Measurements from ENCODE around the gene KLC4.
"Not testable (repeated sequence)": the region's sequence is repeated elsewhere in the genome, so short reads cannot be mapped to it uniquely, and the experiment has no call there.

The KLC4 gene

DNA sequence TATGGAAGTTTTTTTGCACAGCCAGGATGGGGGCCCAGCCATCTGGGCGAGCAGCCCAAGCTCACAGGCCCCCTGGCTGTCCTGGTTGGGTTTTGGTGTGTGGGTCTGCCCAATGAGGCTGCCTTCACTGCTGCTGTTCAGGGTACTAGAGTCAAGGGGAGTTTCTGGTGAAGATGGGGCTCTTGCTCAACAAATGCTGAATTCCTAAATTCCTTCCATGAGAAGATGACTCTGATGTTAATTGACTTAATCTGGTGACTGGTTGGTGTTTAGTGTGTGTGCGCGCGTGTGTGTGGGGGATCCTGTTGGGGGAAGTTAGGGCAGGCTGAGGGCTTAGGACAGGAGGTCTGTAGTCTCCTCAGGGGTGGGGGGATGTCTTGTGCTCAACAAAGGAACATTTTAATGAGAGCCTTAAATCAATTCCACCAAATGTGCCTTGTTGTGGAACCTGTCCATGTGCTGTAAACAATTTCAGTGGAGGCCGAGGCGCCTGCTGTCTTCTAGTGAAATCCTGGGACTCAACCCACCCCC, 18.6 kb downstream of the KLC4 start:
- Histone ChIP-seq H3K9me3 (ENCODE audit: control insufficient read depth, low read length) (no peaks in the 10 kb centered on the region), H3K27me3 (ENCODE audit: control insufficient read depth, insufficient read depth, low read length) (no peaks in the 10 kb centered on the region), H3K36me3 (ENCODE audit: control insufficient read depth, insufficient read depth, low read length) (peaks cover 3% of the 10 kb centered on the region), H3K9ac (ENCODE audit: low read length) (no peak overlapping the region), H3K4me3 (ENCODE audit: low read length) (no peak overlapping the region), H3K4me1 (ENCODE audit: control insufficient read depth, insufficient read depth, low read length) (peaks cover 19% of the 10 kb centered on the region)

DNA sequence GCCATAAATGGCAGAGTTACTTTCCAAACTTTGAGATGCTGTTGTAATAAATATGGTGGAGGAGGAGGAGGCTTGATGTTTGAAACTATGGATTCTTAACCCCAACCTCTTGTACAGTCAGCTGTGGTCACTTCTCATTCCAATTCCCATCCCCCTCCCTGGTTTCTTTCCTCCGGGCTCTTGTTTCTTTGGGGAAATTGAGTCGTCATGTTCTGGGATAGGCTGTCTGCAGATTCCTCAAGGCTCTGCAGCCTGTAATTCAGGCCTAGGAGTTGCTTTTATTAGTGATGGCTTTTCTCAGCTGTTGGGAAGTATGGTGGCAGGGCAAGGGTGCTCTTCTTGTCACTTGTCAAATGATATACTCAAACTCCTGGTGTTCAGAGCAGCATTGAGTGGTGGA, 19.3 kb downstream of the KLC4 start:
- no peak overlapping the region for H3K9ac ChIP-seq (ENCODE audit: low read length)

DNA sequence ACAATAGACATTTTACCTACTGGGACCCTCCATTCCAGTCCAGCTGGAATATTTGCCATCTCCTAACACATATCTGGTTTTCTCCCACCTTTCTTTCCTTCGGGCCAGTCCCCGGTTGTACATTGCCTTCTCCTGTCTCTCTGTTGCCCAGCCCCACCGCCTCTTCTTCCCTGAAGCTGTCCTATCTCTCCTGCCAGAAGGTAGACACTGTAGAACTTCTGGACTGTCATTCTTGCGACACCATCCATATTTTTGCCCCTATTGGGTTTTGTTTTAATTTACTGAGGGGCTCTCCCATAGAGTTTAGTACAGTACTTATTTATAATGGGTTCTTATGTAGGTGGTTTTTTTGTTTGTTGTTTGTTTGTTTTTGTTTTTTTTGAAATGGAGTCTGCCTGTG, 21.6 kb downstream of the KLC4 start:
- Histone ChIP-seq H3K9ac (ENCODE audit: low read length) (no peak overlapping the region), H3K27me3 (ENCODE audit: control insufficient read depth, insufficient read depth, low read length) (no peaks in the 10 kb centered on the region)

More for the DNA sequence above, 19.3 kb downstream of the KLC4 start:
- no peak overlapping the region for H3K4me3 ChIP-seq (ENCODE audit: low read length)
- H3K27me3 ChIP-seq (ENCODE audit: control insufficient read depth, insufficient read depth, low read length): no peaks in the 10 kb centered on the region
- no peaks in the 10 kb centered on the region for H3K9me3 ChIP-seq (ENCODE audit: control insufficient read depth, low read length)
- peaks cover 19% of the 10 kb centered on the region for H3K4me1 ChIP-seq (ENCODE audit: control insufficient read depth, insufficient read depth, low read length)
- H3K36me3 ChIP-seq (ENCODE audit: control insufficient read depth, insufficient read depth, low read length): no peaks in the 10 kb centered on the region

DNA sequence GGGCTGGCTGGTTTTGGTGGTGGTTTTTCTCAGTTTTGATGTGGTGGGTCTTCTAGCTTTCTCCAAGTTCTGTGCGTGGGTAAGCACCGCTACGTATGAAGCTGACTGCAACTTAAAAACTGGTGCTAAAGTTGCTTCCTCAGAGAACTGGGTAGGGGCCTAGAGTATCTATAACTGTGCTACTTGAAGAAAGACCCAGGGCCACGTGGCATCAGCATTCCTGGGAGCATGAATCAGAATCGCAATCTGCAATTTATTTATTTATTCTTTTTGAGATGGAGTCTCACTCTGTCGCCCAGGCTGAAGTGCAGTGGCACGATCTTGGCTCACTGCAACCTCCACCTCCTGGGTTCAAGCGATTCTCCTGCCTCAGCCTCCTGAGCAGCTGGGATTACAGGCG, 22.5 kb downstream of the KLC4 start:
- not testable (repeated sequence) for H3K4me1 ChIP-seq (ENCODE audit: control insufficient read depth, insufficient read depth, low read length); H3K9ac ChIP-seq (ENCODE audit: low read length); H3K36me3 ChIP-seq (ENCODE audit: control insufficient read depth, insufficient read depth, low read length); H3K4me3 ChIP-seq (ENCODE audit: low read length); H3K9me3 ChIP-seq (ENCODE audit: control insufficient read depth, low read length); H3K27me3 ChIP-seq (ENCODE audit: control insufficient read depth, insufficient read depth, low read length)

More for the DNA sequence above, 21.6 kb downstream of the KLC4 start:
- Histone ChIP-seq H3K4me1 (ENCODE audit: control insufficient read depth, insufficient read depth, low read length) (peaks cover 10% of the 10 kb centered on the region), H3K36me3 (ENCODE audit: control insufficient read depth, insufficient read depth, low read length) (no peaks in the 10 kb centered on the region), H3K9me3 (ENCODE audit: control insufficient read depth, low read length) (no peaks in the 10 kb centered on the region), H3K4me3 (ENCODE audit: low read length) (no peak overlapping the region)

DNA sequence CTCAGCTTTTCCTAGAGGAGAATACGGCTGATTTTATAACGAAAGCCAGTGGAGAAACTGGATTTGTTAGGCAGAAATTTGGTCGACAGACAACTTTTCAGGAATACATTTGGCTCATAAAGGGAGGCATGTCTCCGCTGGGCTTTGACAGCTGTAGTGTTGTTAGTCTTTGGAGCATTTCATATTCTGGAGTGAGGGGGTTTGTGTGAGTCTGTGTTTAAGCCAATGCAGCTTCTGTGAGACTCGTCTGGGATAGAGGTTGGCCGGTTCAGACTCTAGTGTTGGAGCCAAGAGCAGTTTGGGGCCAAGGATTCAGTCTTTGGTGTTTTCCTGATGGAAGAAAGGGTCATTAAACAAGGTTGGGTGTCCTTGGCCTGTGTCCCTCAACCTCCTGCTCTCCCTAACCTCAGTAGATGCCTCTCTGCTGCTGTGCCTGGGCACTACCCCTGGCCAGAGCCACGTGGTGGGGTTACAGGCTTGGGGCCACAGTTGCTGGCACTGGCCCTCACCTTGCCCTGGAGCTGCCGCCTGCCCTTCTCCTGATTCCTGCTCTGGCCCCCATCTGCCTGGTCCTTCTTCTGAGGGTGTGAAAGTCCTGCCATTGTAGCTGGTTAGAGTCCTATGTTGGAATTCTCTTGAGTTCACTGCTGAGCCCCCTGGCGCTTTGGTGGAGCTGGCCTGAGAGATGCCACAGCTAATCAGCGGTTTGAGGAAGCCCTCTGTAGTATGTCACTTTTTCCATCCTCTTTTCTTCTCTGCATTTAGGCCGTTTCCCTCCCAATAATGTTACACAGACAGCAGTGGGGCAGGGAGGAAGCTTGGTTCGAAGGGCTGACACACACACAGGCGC, 23.6 kb downstream of the KLC4 start:
- no peaks in the 10 kb centered on the region for H3K4me1 ChIP-seq (ENCODE audit: control insufficient read depth, insufficient read depth, low read length)
- no peak overlapping the region for H3K4me3 ChIP-seq (ENCODE audit: low read length)
- no peaks in the 10 kb centered on the region for H3K9me3 ChIP-seq (ENCODE audit: control insufficient read depth, low read length)
- H3K9ac ChIP-seq (ENCODE audit: low read length): no peak overlapping the region
- H3K27me3 ChIP-seq (ENCODE audit: control insufficient read depth, insufficient read depth, low read length): no peaks in the 10 kb centered on the region
- H3K36me3 ChIP-seq (ENCODE audit: control insufficient read depth, insufficient read depth, low read length): no peaks in the 10 kb centered on the region

DNA sequence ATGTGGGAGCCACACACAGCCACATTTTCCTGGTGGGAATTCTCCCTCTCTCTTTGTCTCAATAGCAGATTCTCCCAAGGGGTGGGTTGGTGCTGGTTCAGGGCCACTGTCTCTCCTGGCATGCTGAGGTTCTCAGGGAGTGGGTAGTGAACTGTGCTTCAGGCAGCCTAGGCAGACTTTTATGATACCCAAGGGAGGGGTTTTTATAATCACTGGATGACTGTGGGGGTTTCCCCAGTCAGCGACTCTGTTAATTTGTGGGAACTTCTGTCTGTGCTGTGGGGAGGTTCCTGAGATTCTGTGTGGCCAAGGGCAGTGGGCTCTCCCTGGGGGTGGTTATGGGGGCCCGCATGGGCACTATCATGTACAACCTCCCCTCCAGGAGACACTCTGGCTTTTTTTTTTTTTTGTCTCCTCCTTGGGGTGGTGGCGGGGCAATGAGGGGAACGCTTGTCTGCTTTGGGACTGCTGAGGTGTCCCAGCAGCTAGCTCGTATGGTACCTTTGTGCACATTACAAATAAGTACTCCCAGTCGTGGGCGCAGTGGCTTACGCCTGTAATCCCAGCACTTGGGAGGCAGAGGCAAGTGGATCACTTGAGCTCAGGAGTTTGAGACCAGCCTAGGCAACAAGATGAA, 26.7 kb downstream of the KLC4 start:
- H3K27me3 ChIP-seq (ENCODE audit: control insufficient read depth, insufficient read depth, low read length): no peaks in the 10 kb centered on the region
- no peak overlapping the region for H3K4me3 ChIP-seq (ENCODE audit: low read length)
- H3K9ac ChIP-seq (ENCODE audit: low read length): no peak overlapping the region
- H3K36me3 ChIP-seq (ENCODE audit: control insufficient read depth, insufficient read depth, low read length): no peaks in the 10 kb centered on the region
- no peaks in the 10 kb centered on the region for H3K9me3 ChIP-seq (ENCODE audit: control insufficient read depth, low read length)
- no peaks in the 10 kb centered on the region for H3K4me1 ChIP-seq (ENCODE audit: control insufficient read depth, insufficient read depth, low read length)

DNA sequence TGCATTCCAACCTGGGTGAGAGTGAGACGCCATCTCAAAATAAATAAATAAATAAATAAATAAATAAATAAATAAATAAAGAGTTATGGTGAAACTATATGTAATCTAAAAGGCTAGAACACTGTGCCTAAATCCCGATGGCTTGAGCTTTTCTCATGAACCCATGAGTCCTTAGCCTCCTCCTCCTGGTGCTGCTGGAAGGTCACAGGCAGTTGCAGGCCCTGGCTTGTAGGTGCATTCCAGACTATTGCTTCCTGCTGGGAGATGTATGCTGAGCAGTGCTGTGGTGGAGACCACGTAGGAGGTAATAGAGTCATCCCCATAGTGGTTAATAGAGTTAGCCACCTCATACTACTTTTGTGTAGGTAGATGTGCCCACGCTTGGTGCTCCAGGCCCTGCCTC, 29.2 kb downstream of the KLC4 start:
- Histone ChIP-seq H3K4me1 (ENCODE audit: control insufficient read depth, insufficient read depth, low read length) (peaks cover 5% of the 10 kb centered on the region), H3K36me3 (ENCODE audit: control insufficient read depth, insufficient read depth, low read length) (no peaks in the 10 kb centered on the region), H3K4me3 (ENCODE audit: low read length) (no peak overlapping the region), H3K9me3 (ENCODE audit: control insufficient read depth, low read length) (no peaks in the 10 kb centered on the region), H3K9ac (ENCODE audit: low read length) (no peak overlapping the region), H3K27me3 (ENCODE audit: control insufficient read depth, insufficient read depth, low read length) (no peaks in the 10 kb centered on the region)

DNA sequence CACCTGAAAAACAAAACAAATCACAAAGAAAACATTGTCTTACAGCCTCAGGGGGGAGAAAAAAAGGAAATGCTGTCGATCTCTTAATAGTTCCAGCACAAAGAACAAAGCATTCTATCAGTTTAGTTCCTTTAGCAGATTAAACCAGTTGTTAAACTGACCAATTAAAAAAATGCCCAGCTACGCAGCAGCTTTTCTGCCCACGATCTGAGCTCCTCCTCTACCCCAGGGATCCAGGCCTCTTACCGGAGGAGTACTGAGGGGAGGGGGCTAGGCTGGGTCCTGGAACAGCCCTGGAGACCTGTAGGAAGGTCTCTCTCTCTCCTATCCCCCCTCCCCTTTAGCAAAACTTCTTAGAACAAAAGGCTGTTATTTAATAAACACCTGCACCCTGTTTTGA, 30.0 kb downstream of the KLC4 start:
- Histone ChIP-seq H3K36me3 (ENCODE audit: control insufficient read depth, insufficient read depth, low read length) (no peaks in the 10 kb centered on the region), H3K9ac (ENCODE audit: low read length) (peak overlapping the region; percentile 42), H3K9me3 (ENCODE audit: control insufficient read depth, low read length) (no peaks in the 10 kb centered on the region), H3K4me1 (ENCODE audit: control insufficient read depth, insufficient read depth, low read length) (peaks cover 5% of the 10 kb centered on the region), H3K27me3 (ENCODE audit: control insufficient read depth, insufficient read depth, low read length) (no peaks in the 10 kb centered on the region), H3K4me3 (ENCODE audit: low read length) (no peak overlapping the region)

DNA sequence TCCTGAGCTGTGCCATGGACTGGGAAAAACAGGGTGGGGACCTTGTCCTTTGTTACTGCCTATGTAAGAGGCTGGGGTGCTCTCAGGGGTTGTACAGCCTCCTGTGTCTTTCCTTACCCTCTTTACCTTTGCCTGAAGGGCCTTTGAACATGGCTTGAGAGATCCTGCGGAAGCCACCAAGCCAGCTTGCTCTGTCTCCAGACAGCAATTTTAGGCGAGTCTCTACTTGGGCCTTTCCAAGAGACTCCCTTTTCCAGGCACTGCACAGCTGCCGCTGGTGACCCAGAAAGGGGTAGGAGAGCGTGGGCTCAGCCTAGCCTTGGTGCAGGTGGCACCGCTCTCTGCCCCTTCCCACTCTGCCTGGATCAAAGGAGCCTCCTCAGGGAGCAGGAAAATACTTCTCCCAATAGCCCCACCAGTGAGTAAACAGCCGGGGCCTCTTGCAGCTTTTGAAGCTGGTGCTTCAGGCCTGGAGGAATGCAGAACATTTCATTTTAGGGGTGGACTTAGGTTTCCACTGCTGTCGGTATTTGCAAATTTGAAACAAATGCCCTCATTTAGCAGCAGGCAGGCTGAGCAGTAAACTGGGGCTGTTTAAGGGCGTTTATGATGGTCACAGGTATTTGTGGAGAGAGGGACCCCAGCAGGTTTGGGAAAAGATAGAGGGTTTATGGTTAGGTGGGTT, 30.6 kb downstream of the KLC4 start:
- no peaks in the 10 kb centered on the region for H3K9me3 ChIP-seq (ENCODE audit: control insufficient read depth, low read length)
- no peak overlapping the region for H3K4me3 ChIP-seq (ENCODE audit: low read length)
- H3K9ac ChIP-seq (ENCODE audit: low read length): peak overlapping the region; percentile 42

DNA sequence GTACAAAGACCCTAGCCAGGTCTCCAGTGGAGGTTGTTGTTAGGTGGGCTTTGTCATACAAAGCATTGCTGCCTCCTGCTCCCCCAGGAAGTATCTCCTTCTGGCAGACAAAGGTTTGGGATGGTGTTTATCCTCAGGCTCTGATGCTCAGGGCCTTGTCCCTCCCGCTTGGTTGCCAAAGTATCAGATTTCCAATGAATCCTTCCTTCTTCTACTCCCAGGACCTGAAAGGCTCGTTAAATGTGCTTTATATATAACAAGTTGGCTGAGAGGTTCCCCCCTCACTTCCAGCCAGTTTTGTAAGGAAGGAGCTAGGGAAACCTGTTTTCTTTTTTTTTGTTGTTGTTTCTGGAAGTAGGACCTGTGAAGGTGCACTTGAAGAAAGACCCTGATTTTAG, 31.1 kb downstream of the KLC4 start:
- peaks cover 8% of the 10 kb centered on the region for H3K4me1 ChIP-seq (ENCODE audit: control insufficient read depth, insufficient read depth, low read length)

More for the DNA sequence above, 30.6 kb downstream of the KLC4 start:
- Histone ChIP-seq H3K36me3 (ENCODE audit: control insufficient read depth, insufficient read depth, low read length) (no peaks in the 10 kb centered on the region), H3K27me3 (ENCODE audit: control insufficient read depth, insufficient read depth, low read length) (no peaks in the 10 kb centered on the region), H3K4me1 (ENCODE audit: control insufficient read depth, insufficient read depth, low read length) (peaks cover 5% of the 10 kb centered on the region)

DNA sequence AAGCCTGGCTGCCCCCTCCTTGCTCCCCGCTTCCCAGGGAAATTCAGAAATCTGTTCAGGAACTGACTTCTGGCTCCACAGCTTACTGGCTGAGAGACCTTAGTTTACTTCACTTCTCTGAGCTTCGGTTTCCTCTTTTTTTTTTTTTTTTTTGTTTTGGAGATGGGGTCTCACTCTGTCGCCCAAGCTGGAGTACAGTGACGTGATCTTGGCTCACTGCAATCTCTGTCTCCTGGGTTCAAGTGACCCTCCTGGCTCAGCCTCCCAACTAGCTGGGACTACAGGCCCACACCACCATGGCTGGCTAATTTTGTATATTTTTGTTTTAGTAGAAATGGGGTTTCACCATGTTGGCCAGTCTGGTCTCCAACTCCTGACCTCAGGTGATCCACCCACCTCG, 31.6 kb downstream of the KLC4 start:
- Histone ChIP-seq H3K27me3 (ENCODE audit: control insufficient read depth, insufficient read depth, low read length) (no peaks in the 10 kb centered on the region), H3K36me3 (ENCODE audit: control insufficient read depth, insufficient read depth, low read length) (no peaks in the 10 kb centered on the region), H3K4me1 (ENCODE audit: control insufficient read depth, insufficient read depth, low read length) (peaks cover 13% of the 10 kb centered on the region), H3K4me3 (ENCODE audit: low read length) (no peak overlapping the region), H3K9me3 (ENCODE audit: control insufficient read depth, low read length) (no peaks in the 10 kb centered on the region), H3K9ac (ENCODE audit: low read length) (no peak overlapping the region)

More for the DNA sequence above, 31.1 kb downstream of the KLC4 start:
- Histone ChIP-seq H3K36me3 (ENCODE audit: control insufficient read depth, insufficient read depth, low read length) (no peaks in the 10 kb centered on the region), H3K9me3 (ENCODE audit: control insufficient read depth, low read length) (no peaks in the 10 kb centered on the region), H3K4me3 (ENCODE audit: low read length) (no peak overlapping the region), H3K9ac (ENCODE audit: low read length) (peak overlapping the region; percentile 42), H3K27me3 (ENCODE audit: control insufficient read depth, insufficient read depth, low read length) (no peaks in the 10 kb centered on the region)
